ENCODE data around the gene SCCPDH. TPM values are rescaled to one million over a fixed set of nuclear protein-coding genes. Genes with fewer than 3 reads are reported as not detected.
A peak's percentile ranks its signal among the peaks of the same experiment; 100 is the strongest.

SCCPDH gene
- total and polyA plus RNA-seq, 9 of the 15 experiments (the other 6 are each of a cell fraction or from before 2014, with no cell fraction given): 7.0 to 61.9 (median 38.3) TPM

GRCh38 chr1:246689409-246690008 lies 34.7 kb upstream of the SCCPDH start (continued):
- TF ChIP-seq ZNF766 (CRISPR knock-in tag; conservative IDR thresholded peaks at IDR 0.05) (peak; percentile 94), NR1H2 (CRISPR knock-in tag; IDR thresholded peaks at IDR 0.05) (no peak), POLR2G (IDR thresholded peaks at IDR 0.05; ENCODE audit: low read depth, low read length) (no peak), ZNF174 (CRISPR knock-in tag; IDR thresholded peaks at IDR 0.05) (no peak), ZBTB12 (CRISPR knock-in tag; IDR thresholded peaks at IDR 0.05) (no peak), MCM3 (IDR thresholded peaks at IDR 0.05) (no peak), ATF7 (IDR thresholded peaks at IDR 0.05) (no peak; the same call in 1 of the 2 replicates), KLF16 (IDR thresholded peaks at IDR 0.05) (0 out of 2 replicates have a peak, but pooled peaks have one; percentile 34), REST (IDR thresholded peaks at IDR 0.05; ENCODE audit: borderline replicate concordance) (peak; percentile 64; the same call in 1 of the 2 replicates), REST (CRISPR knock-in tag; IDR thresholded peaks at IDR 0.05; ENCODE audit: low read depth) (no peak), ATF1 (CRISPR knock-in tag; IDR thresholded peaks at IDR 0.05) (no peak), ATF1 (tag; IDR thresholded peaks at IDR 0.05) (no peak), ZNF57 (CRISPR knock-in tag; IDR thresholded peaks at IDR 0.05) (no peak), POLR3G (IDR thresholded peaks at IDR 0.05; ENCODE audit: extremely low read depth, insufficient read length, insufficient replicate concordance) (no peak), ZNF511 (CRISPR knock-in tag; IDR thresholded peaks at IDR 0.05) (no peak), RB1 (IDR thresholded peaks at IDR 0.05; ENCODE audit: low read depth) (peak; percentile 61), EP400 (IDR thresholded peaks at IDR 0.05) (no peak), PPARD (CRISPR knock-in tag; IDR thresholded peaks at IDR 0.05) (no peak), MYNN (IDR thresholded peaks at IDR 0.05) (no peak), MYNN (CRISPR knock-in tag; IDR thresholded peaks at IDR 0.05) (no peak), ZNF717 (CRISPR knock-in tag; IDR thresholded peaks at IDR 0.05) (no peak), ZNF263 (CRISPR knock-in tag; IDR thresholded peaks at IDR 0.05; ENCODE audit: borderline replicate concordance) (no peak)
